DLD1 (cell line): ENCODE results near the gene SGMS1.

ENCODE experiments used
- in situ Hi-C: cut with HindIII; loops from 2 replicates; pipeline ENCODE4 v1.10.0; 2017; ENCODE audit warnings: low sequenced_read_pairs

SGMS1 gene

DNA sequence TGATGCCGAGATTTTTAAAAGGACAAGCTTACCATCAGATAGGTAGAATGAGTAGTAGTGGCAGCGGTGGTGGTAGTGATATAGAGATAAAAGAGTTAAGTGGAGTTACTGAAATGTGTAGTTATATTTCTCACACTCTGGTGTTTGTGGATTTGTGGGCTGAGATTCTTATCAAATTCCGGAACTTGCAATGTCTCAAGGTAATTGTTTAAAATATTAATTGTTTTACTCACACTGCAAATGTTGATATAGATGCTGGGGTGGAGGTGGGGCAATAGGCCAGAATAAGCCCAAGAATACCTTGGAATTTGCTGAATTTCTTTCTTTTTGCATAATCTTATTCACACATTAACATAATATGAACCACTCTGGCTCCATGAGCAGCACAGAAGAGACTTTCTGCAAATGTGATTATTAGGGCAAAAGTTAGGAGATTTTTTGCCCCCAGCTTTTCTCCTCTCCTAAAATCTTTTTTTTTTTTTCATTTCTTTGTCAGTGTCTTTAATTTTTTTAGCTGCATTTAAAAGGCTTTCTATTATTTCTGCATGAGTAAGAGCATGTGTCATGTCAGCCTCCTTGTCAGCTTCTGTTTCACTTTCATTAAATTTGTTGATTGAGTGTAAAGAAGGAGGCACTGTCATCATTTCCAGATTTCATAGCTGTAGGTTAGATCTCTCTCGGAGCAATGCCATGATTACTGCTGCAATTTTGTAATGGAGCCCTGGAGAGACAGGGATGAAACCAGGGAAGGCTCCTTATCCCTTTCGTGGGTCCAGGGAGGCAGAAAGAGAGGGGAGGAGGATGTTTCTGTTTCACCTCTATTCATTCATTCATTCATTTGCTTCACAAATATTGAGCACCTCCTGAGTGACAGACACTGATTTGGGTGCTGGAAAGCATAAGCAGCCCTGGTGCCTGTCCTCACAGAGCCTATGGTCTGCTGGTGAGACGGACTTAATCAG lies 13.1 kb upstream of the SGMS1 start:
- in situ Hi-C loops = no loop called here

DNA sequence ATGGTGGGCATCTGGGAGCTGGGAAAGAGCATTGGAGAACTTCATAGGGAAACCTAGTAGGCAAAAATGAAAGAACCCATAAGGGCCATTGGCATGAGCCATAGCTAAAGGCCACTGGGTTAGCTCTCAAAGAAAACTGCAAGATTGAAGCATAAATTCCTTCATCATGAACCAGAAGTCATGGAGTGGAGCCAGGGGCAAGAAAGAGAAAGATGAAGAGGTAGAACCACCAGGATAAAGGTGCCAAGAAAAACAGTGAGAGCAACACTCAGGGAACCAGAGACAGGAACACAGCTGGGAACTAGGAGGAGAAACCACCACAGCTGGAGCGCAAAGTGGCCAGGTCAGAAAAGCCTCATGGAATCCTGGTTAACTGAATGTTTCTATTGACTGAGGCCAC lies 11.5 kb upstream of the SGMS1 start:
- in situ Hi-C loops = no loop called here

DNA sequence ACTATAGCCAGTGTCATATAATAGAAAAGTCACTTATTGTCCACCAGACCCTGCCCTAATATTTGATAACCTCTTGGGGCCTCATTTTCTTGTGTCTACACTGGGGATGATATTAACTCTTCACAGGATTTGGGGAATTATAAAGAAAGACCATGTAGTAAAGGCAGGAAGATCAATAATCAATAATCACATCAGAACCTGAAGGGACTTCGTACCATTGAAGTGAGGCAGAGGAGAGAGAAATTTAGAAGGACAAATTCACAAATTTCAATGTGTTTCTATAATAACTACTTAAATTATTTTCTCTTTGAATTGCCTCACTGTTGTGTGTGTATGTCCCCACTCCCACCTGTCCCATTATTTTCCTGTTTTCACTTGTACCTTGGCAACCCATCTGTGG lies 10.7 kb upstream of the SGMS1 start:
- in situ Hi-C loops = no loop called here

DNA sequence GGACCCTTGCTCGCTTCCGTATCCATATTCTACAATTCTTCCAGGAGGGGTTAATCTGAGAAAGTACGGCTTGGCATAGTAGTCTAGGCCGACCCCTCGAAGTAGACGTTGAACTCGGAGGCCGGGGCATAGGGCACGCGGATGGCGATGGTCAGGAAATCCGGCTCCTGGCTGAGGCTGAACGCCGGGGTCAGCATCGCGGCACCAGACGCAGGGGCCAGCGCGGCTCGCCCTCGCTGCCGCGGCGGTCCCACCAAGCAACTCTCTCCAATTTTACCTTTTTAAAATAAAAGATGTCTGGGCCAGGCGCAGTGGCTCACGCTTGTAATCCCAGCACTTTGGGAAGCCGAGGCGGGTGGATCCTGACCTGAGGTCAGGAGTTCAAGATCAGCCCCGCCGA lies 7.3 kb upstream of the SGMS1 start:
- in situ Hi-C loops = no loop called here

DNA sequence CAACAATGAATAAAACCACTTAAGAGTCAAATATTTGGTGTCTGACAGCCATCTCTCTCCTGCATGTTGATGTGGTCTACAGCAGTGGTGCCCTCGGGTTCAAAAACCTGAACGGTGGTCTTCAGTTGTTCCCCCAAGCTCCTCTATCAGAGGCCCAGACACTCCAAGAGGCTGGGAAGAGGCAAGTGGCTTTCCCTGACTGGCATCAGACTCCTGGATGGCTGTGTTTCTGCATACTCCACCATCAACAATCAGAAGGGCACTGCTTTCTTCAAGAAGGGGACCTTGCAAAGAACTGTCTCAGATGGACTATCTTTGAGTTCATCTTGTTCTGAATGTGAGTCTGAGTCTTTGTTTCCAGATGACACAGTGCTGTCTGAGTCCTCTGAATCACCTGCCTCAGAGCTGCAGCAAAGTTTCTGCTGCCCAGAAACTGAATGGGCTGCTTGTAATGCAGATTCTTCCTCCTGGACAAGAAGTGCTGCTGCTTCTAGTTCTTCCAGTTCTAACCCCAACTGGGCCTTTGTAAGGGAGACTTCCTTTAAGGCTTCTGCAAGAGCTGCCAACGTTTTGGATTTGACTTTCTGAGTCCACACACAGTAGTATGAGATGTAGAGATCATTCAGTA lies 5.9 kb upstream of the SGMS1 start:
- in situ Hi-C loops = no loop called here

DNA sequence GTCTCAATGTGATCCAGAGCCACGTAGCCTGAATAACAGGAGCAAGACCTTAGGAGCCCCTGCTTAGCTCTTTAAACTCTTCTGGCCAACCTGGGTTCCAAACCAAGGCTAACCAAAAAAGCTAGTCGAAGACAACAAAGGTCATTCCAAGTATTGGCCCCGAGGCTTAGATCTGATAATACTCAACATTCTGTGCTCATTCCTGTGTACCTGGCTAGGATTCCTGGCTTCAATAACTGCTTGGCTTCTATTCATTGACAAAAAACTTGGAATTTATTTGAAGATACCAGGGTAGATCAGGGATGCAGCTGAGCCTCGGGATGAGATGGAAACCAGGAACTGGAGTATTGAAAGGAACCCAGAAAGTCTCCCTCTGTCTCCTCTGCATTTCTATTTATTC lies 4.1 kb upstream of the SGMS1 start:
- in situ Hi-C loops = no loop called here

DNA sequence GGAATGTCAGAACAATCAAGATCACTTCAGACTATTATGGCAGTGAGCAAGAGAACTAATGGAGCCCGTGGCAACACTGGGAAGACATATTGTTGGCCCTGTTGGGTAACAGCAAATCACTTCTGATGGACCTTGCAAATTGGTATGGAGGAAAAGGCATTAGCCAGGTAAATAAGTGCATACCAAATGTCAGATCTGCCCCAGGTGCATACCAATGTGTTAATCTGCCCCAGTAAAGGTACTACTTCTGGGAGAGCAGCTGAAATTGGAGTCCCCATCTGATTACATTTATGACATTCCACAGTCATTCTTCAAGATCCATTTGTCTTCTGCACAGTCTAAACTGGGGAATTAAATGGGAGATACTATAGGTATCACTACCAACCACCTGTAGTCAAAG lies 3.7 kb upstream of the SGMS1 start:
- in situ Hi-C loops = no loop called here

DNA sequence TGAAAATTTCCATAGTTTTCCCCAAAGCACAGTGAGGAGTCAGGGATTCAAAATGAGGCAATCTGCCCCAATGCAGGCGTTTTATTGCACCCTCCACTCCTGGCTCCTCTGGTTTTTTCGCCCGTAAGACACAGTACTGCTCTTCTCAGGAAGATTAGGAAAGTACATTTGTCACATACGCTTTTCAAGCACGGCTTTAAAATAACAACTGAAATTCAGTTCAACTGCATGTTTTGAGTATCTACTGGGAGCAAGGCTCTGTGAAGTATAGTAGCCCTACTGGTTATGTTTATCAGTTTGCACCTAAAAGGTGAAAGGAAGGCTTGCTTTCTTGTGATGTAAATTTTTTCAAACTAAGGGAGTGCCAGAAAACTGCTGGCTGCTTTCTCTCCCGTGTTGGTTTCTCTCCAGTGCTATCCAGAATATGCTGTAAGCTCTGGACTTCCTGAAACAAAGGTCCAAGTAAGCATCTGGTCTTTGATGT lies 1.9 kb upstream of the SGMS1 start:
- in situ Hi-C loops = no loop called here

DNA sequence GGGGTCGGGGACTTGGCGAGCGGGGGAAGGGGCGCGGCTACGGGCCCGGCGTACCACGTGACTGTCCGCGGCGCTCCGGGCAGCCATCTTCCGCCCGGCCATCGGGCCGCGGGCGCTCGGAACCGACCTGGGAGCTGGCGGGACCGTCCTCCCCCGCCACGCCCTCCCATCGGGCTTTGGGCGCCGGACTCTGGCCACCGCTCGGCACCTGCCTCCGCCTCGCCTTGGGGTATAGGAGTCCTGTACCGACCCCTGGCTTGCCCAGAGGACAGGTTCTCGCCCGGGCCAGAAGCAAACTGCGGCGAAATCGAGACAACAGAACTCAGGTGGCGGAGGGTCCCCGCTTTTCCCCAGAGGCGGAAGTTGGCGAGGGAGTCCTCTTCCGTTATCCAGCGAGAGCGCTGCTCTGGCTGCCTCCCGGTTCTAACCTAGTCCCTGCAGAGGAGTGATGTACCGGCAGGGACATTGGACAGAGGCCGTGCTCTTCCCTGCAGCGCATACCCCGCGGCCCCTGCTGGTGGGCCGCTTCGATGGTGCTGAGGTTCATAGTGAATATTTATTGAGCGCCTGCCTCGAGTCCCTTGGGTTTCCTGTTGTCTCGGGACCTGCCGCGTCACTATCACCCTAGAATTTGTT lies 1.2 kb upstream of the SGMS1 start:
- in situ Hi-C loops = no loop called here

DNA sequence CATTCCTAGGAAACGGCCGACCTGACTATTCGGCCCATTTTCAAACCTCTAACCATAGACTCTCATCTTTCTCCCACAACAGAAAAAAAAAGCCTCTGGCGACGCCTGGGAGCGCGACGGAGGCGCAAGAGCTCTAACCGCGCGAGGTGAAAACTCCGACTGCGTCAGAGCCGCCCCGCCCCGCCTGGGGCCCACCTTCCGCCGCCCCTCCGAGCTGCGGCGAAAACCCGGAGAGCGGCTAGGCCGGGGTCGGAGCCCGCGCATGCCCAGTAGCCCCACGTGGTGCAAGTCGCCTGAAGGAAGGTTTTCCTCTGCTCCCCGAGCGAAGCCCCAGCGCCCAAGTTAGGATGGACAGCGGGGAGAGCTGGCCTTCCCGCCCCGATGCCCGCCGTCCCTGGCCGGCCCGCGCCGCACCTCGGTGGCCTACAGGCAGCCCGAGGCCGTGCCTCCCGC lies 683 bp upstream of the SGMS1 start:
- in situ Hi-C loops = no loop called here

DNA sequence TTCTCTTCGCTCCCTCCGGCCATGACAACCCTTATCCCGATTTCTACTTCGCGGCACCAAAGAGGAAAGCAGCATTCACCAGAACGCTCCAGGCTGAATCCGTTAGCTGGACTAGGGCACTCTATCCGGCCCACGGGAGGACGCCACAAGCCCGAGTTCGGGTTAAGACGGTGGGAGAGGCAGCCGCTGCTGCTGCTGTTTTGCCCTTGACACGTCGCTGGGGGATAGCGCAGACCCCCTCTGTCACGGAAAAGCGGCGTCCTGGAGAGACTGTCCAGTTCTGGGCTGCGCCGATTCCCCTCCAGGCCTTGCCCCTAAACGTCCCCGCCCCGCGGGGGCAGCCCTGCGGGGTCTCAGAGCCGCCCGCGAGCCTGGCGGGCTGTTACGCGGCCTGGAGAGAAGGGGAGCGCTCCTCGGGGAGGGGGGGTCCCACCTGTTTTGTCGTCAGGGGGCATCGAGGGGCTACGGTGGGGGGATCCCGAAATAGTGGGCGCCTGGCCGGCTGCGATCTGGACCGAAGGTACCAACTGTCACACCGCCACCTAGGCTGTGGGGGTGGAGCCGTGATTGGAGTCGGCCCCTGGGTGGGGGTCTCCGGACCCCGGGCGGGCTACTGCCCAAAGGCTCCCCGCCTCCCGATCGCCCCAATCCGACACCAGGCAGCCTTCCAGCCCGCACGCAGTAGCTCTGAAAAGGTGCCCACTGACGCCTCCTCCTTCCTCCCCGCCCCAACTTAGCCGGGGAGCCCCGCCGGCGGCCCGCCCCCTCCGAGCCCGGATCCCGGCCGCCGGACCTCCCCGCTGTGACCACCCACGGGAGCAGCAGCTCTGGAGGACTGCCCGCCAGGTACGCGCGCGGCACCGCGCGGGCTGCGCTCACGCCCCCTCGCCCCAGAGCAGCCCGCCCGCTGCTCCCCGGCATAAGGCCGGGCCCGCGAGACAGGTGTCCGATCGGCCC lies 772 bp downstream of the SGMS1 start:
- in situ Hi-C loops = no loop called here

DNA sequence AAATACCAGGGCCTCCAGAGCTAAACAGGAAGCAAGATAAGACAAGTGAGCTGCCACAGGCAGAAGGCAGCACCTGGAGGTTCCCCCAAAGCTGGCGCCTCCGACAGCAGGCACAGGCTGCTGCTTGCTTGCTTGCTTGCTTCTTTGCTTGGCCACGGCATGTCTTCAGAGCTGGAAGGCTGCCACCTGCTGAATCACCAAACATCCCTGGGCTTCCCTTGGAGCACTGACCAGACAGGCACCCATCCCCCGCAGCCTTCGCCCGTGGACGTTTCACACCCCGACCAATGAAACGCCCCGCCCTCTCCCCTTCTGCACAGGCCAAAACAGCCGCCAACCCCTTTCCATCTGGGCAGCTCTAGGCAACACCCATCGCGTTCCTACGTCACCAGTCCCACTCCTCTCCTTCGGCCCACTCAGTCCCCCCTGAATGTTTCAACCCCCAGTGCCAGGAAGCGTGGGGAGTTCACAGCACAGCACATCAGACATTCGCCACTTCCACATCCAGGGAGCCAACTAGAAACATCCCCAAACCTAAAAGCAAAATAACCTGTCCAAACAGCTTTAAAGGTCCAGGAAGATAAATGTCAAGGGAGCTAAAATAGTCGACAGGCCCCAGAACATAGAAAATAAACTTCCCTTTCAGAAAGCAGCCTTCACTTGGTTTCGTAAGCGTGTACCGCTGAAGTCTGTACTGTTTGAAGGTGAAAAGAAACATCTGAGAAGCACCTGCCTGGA lies 1.6 kb downstream of the SGMS1 start:
- in situ Hi-C loops = no loop called here

DNA sequence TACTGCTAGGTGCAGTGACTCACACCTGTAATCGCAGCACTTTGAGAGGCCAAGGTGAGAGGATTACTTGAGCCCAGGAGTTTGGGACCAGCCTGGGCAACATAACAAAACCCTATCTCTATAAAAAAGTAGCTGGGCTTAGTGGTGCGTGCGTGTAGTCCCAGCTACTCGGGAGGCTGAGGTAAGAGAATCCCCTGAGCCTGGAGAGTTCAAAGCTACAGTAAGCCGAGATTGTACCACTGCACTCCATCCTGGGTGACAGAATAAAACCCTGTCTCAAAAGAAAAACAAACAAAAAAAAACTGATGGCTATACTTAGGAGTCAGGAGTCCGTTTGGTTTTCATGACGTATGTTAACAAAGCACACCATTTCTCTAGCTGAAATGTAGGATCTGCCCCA lies 2.9 kb downstream of the SGMS1 start:
- in situ Hi-C loops = no loop called here

DNA sequence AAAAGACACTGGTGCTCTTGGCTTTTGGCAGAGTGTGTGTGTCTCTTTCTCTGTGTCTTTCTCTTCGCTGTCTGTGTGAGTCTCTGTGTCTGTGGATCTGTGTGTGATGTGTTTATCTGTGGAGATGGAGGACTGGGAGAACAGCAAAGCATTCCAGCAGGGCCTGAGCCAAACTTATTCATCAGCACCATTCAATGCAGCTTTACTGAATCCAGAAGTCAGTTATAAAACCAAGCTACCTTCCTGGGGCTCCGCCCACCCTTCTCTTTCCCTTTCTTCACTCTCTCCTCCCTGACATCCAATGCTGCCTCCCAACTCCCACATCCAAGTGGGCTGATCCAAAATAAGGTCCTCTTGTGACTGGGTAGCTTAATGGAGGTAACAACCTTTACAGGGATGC lies 3.9 kb downstream of the SGMS1 start:
- in situ Hi-C loops = no loop called here

DNA sequence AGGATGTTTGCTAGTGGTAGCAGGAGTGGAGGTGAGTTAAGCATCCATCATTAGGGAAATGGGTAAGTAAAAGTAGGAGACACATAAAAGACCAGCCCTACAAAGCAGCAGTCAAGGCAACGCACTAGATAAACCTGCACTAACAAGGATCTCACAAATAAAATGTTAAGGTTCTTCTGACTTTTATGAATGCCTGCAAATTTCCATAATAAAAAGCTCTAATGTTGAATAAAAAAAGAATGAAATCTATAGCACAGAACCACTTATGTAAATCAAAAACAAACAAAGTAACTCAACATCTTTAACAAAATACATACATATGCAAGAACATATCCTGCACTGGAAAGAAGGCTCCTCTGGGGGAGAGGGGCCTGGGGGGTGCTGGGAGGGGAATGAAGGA lies 4.6 kb downstream of the SGMS1 start:
- in situ Hi-C loops = no loop called here

DNA sequence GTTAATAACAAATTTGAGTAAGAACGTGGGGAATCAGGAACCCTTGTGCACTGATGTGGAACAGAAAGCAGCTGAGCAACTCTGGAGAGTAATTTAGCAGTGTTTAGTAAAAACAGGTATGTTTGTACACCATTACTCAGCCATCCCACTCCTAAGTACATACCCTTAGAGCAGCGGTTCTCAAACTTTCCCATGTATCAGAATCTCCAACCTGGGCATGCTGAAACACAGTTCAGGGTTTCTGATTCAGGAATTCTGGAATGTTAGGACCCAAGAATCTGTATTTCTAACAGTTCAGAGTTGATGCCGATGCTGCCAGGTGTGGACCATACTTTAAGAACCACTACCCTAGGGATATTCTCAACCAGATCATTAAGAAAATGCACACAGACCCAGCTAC lies 5.1 kb downstream of the SGMS1 start:
- in situ Hi-C loops = no loop called here

DNA sequence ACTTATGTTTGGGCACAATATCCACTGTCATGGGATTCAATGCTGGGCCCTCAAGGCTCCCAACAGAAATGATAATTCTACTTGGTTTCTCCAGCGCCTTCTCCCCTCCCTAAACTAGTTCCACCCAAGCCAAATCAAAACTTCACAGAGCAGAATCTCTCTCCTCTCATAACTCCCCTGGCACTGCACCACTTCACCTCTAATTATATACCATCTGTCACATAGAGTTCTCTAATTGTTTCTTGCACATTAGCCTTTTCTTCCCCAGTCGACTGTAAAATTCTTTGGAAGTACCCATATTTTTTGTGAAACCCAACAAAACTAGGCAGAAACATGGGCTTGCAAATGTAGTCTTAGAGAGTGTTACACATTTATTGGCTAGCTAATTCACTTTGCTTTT lies 8.1 kb downstream of the SGMS1 start:
- in situ Hi-C loops = no loop called here

DNA sequence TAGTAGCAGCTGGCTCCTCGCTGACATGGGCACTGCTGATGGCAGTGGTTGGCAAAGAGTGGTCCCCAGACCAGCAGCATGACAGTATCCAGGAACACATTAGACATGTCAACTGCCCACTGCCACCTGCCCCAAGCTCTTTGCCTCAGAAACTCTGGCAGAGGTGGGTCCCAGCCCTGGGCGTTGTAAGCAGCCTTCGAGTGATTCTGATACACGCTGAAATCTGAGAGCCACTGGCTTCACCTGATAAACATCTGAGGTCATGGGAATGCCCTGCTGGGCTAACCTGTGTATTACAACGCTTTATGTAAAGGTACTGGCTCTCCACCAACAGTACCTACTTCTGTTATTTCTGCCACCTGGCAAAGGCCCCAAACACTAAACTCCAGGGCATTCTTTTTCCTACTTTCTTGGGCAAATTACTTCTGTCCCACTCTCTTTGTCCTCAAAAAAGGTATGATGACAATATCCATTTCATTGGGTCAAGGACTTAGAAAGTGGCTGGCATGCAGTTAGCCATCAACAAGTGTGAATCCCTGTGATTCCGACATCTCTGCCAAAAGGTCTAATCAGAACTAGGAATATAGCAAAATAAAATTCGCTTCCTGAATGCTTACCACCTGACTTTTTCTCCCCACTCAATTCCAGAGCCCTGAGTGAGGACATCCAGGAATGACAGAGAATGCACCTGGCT lies 9.2 kb downstream of the SGMS1 start:
- in situ Hi-C loops = no loop called here

DNA sequence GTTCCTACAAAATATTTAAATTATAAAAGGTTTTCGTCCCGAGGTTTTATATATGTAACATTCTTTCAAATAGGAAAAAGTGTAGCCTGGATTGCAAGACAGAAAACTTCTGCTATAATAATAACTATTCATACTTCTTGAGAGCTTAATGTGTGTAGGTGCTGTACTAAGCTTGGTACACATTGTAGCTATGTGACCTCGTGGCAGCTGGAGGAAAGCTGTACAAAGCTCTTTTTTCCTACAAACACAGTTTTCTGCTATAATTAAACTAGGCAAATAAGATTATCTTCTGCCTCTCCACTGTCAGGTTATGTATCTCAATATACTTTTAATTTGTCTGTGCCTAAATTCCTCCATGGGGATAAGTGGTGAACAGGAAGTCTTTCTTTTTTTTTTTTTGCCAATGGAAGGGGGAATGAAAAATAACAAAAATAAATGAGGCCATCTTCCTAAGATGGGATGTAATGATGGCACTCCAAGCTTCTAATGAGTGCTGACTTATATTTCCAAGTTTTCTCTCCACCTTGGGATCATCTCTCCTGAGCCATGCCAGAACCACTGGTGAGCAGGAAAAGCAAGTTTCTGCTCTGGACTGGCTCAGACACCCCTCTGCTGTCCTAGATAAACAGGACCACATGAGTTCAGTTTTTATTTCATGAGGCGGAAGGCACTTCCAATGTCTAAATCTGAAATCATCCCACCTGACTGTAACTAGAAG lies 9.9 kb downstream of the SGMS1 start:
- in situ Hi-C loops = no loop called here
